ENCODE data around the gene TLE3.

- no peak for TF ChIP-seq BACH2 (CRISPR knock-in tag; IDR thresholded peaks at IDR 0.05; ENCODE audit: borderline replicate concordance)
- TF ChIP-seq TOX (CRISPR knock-in tag; IDR thresholded peaks at IDR 0.05; ENCODE audit: borderline replicate concordance): no peak
- no peak for TF ChIP-seq ESRRG (CRISPR knock-in tag; IDR thresholded peaks at IDR 0.05)
- no peak for TF ChIP-seq ZNF8 (CRISPR knock-in tag; IDR thresholded peaks at IDR 0.05)
- no peak for TF ChIP-seq CSRNP3 (CRISPR knock-in tag; IDR thresholded peaks at IDR 0.05)
- no peak for TF ChIP-seq RARB (CRISPR knock-in tag; IDR thresholded peaks at IDR 0.05)
- TF ChIP-seq, protein P1, sequence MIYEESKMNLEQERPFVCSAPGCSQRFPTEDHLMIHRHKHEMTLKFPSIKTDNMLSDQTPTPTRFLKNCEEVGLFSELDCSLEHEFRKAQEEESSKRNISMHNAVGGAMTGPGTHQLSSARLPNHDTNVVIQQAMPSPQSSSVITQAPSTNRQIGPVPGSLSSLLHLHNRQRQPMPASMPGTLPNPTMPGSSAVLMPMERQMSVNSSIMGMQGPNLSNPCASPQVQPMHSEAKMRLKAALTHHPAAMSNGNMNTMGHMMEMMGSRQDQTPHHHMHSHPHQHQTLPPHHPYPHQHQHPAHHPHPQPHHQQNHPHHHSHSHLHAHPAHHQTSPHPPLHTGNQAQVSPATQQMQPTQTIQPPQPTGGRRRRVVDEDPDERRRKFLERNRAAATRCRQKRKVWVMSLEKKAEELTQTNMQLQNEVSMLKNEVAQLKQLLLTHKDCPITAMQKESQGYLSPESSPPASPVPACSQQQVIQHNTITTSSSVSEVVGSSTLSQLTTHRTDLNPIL (CRISPR knock-in tag; IDR thresholded peaks at IDR 0.05; ENCODE audit: low read depth): no peak
- no peak for TF ChIP-seq SNAI2 (CRISPR knock-in tag; IDR thresholded peaks at IDR 0.05)
Observed at GRCh38 chr15:70020229-70020628, 77.5 kb downstream of the TLE3 start.

Measured in SK-N-SH treated with all-trans-retinoic acid at 6 μM for 48 hours (cell line).